ENCODE data around the gene TMEM221. TPM values are rescaled to one million over a fixed set of nuclear protein-coding genes. Genes with fewer than 3 reads are reported as not detected.
A peak's percentile ranks its signal among the peaks of the same experiment; 100 is the strongest.

The TMEM221 gene
- total and polyA plus RNA-seq, 10 of the 15 experiments (the other 5 are each of a cell fraction or from before 2014, with no cell fraction given): 0.04 to 0.24 TPM; not detected in 8

GRCh38 chr19:17469481-17470067, 21.1 kb upstream of the TMEM221 start (continued):
- 0 out of 2 replicates have a peak, but pooled peaks have one; percentile 37 for TF ChIP-seq ASH2L (IDR thresholded peaks at IDR 0.05; ENCODE audit: borderline replicate concordance, low read depth)
- TF ChIP-seq HDAC2 (IDR thresholded peaks at IDR 0.05): no peak
- TF ChIP-seq MLLT1 (IDR thresholded peaks at IDR 0.05): 0 out of 2 replicates have a peak, but pooled peaks have one; percentile 51
- no peak for TF ChIP-seq POU2F2 (IDR thresholded peaks at IDR 0.05; ENCODE audit: borderline replicate concordance, low read depth, low read length)
- TF ChIP-seq NR2C1 (IDR thresholded peaks at IDR 0.05): 0 out of 2 replicates have a peak, but pooled peaks have one; percentile 16
- TF ChIP-seq YY1 (IDR thresholded peaks at IDR 0.05; ENCODE audit: low read depth, low read length): peak; percentile 53; the same call in 1 of the 2 replicates
- no peak for TF ChIP-seq RCOR1 (conservative IDR thresholded peaks at IDR 0.05; ENCODE audit: low read depth, low read length)
- TF ChIP-seq KAT2A (conservative IDR thresholded peaks at IDR 0.05; ENCODE audit: control insufficient read depth, low read depth, low read length): no peak
- no peak for TF ChIP-seq RBBP5 (conservative IDR thresholded peaks at IDR 0.05)
- TF ChIP-seq CHD2 (IDR thresholded peaks at IDR 0.05; ENCODE audit: borderline replicate concordance, low read depth, low read length): peak; percentile 83
- TF ChIP-seq SUPT20H (IDR thresholded peaks at IDR 0.05; ENCODE audit: borderline replicate concordance, control insufficient read depth, low read depth, low read length): no peak

- BruUV-seq (replicated peaks): no TSS peak
- RAD21 ChIA-PET (ENCODE audit: unreplicated experiment): no interaction called here
- in situ Hi-C loops (cut with MboI): loop anchor here (5.0 kb wide), 2 partner anchors 72 to 122 kb away; no protein-coding TSS in a partner anchor
- 0 out of 2 replicates have a peak, but pooled peaks have one; percentile 43 for TF ChIP-seq ZNF207 (IDR thresholded peaks at IDR 0.05; ENCODE audit: borderline replicate concordance)
- no peak for TF ChIP-seq ATF3 (IDR thresholded peaks at IDR 0.05; ENCODE audit: borderline replicate concordance, extremely low read depth, low read depth, low read length)
- 0 out of 2 replicates have a peak, but pooled peaks have one; percentile 13 for TF ChIP-seq NBN (IDR thresholded peaks at IDR 0.05)
- TF ChIP-seq IKZF2 (IDR thresholded peaks at IDR 0.05): 0 out of 4 replicates have a peak, but pooled peaks of 1 of the 2 experiments have one; percentile 11
- no peak for TF ChIP-seq NFYA (IDR thresholded peaks at IDR 0.05; ENCODE audit: borderline replicate concordance, low read depth, low read length)
- TF ChIP-seq NFYB (IDR thresholded peaks at IDR 0.05; ENCODE audit: insufficient read depth, low read depth, low read length): no peak
- no peak for TF ChIP-seq TARDBP (IDR thresholded peaks at IDR 0.05; ENCODE audit: borderline replicate concordance)
- TF ChIP-seq FOXK2 (IDR thresholded peaks at IDR 0.05): peak; percentile 62
- 0 out of 2 replicates have a peak, but pooled peaks have one; percentile 20 for TF ChIP-seq DPF2 (IDR thresholded peaks at IDR 0.05)
Measured at GRCh38 chr19:17469092-17469480, 20.6 kb upstream of the TMEM221 start.

More at GRCh38 chr19:17469092-17469480, 20.6 kb upstream of the TMEM221 start:
- FAIRE-seq: peak; percentile 31
- DNase-seq (ENCODE audit: low read depth, low spot score): no peak
- ChIA-PET CTCF (interaction anchor here (0.7 to 6.0 kb wide), 4 partner anchors 53 to 406 kb away, joined by 3 to 36 read pairs (median 4); partner anchors contain the start of gene CCDC194), SMC1A (ENCODE audit: uncharacterized antibody, unreplicated experiment) (interaction anchor here (0.8 kb wide), 1 partner anchor 16 kb away, joined by 5 read pairs; no protein-coding TSS in a partner anchor), POLR2A (interaction anchor here (1.2 to 1.4 kb wide), 2 partner anchors 80 to 122 kb away, joined by 3 read pairs; no protein-coding TSS in a partner anchor)
- intact Hi-C loops (cut with micrococcal nuclease; ENCODE audit: unreplicated experiment): no loop called here
- ATAC-seq: peak; percentile 0; the same call in 1 of the 3 replicates
- H4K20me1 ChIP-seq (ENCODE audit: control insufficient read depth, insufficient read depth): no peaks in the 10 kb centered on the region
- H3K4me3 ChIP-seq: peak overlapping the region; percentile 80
- no peaks in the 10 kb centered on the region for H3K9me3 ChIP-seq (replicated peaks; ENCODE audit: control insufficient read depth, insufficient read depth, low read length)
- H3K36me3 ChIP-seq (ENCODE audit: control insufficient read depth in 2 of 2, insufficient read depth in 2 of 2, low read length in 1 of 2): no peaks in the 10 kb centered on the region
- H3K27me3 ChIP-seq (replicated peaks in 1 of 2; ENCODE audit: control insufficient read depth in 2 of 2, insufficient read depth in 2 of 2, low read length in 1 of 2): no peaks in the 10 kb centered on the region
- peak overlapping the region; percentile 61 for H3K27ac ChIP-seq (ENCODE audit: control insufficient read depth, insufficient read depth)
- H3K4me1 ChIP-seq (ENCODE audit: control insufficient read depth, insufficient read depth, low read length): peaks cover 22% of the 10 kb centered on the region
- H3K9ac ChIP-seq (ENCODE audit: control insufficient read depth, insufficient read depth, low read length): peak overlapping the region; percentile 61
- H3K79me2 ChIP-seq (ENCODE audit: control insufficient read depth, insufficient read depth, low read length): no peaks in the 10 kb centered on the region
- 24% methylated on average over 19 of the region's 19 CpGs for WGBS (ENCODE audit: insufficient coverage, insufficient replicate concordance, low lambda C conversion rate, missing lambda C conversion rate)
- peak overlapping the region; percentile 95 for H2AFZ ChIP-seq (ENCODE audit: control insufficient read depth, low read depth, low read length)
- peak overlapping the region; percentile 99 for H3K4me2 ChIP-seq (ENCODE audit: control insufficient read depth, insufficient read depth)
